Keratinocyte (primary cell): ENCODE results near the gene AGA. TPM values are rescaled to one million over a fixed set of nuclear protein-coding genes. Genes with fewer than 3 reads are reported as not detected.

ENCODE experiments used
- DNase-seq: peaks from one replicate; pipeline ENCODE4 v3.0.0-alpha.2; 2011; ENCODE audit warnings: low read depth, missing footprints, low spot score
- FAIRE-seq: peaks from 2 replicates; lab custom pipeline; 2011; peaks lifted over from hg19 to GRCh38; lab: Jason Lieb, UNC
- H2AFZ ChIP-seq: 2 replicates; pipeline ENCODE4 v1.6.0; 2012; ENCODE audit warnings: low read length, control low read depth, inconsistent platforms; ENCODE audit not compliant: control insufficient read depth
- H3K27ac ChIP-seq: 2 replicates; pipeline ENCODE4 v1.5.1; 2011; ENCODE audit warnings: low read length; ENCODE audit not compliant: control insufficient read depth, insufficient read depth
- H3K27me3 ChIP-seq: 3 replicates; pipeline ENCODE4 v1.6.0; 2011; ENCODE audit warnings: low read length; ENCODE audit not compliant: control insufficient read depth, insufficient read depth; ENCODE audit errors: extremely low read depth
- H3K36me3 ChIP-seq, 2 experiments: 2 replicates in 1 of 2; 3 replicates in 1 of 2; pipeline ENCODE4 v1.5.1; 2011; ENCODE audit warnings: low read length in 2 of 2, mild to moderate bottlenecking in 1 of 2; ENCODE audit not compliant: control insufficient read depth in 2 of 2, insufficient read depth in 2 of 2; ENCODE audit errors: extremely low read depth in 1 of 2
- H3K4me1 ChIP-seq: 3 replicates; pipeline ENCODE4 v1.5.1; 2011; ENCODE audit warnings: low read length; ENCODE audit not compliant: control insufficient read depth, insufficient read depth; ENCODE audit errors: extremely low read depth
- H3K4me2 ChIP-seq: 3 replicates; pipeline ENCODE4 v1.6.0; 2011; ENCODE audit warnings: low read depth, low read length; ENCODE audit not compliant: control insufficient read depth, insufficient read depth; ENCODE audit errors: extremely low read depth
- H3K4me3 ChIP-seq, 3 experiments: fragments of 200-600 bp in 1 of 3; sonication (generic) in 1 of 3; 2 replicates in 2 of 3; 3 replicates in 1 of 3; pipeline ENCODE4 v1.5.1; 2011 to 2016; ENCODE audit warnings: low read length in 3 of 3, mild to moderate bottlenecking in 3 of 3, control low read depth in 2 of 3, inconsistent platforms in 1 of 3, low read depth in 1 of 3, mixed read lengths in 1 of 3, mixed run types in 1 of 3, moderate library complexity in 1 of 3; ENCODE audit not compliant: control insufficient read depth in 2 of 3, insufficient read depth in 2 of 3; ENCODE audit errors: extremely low read depth in 1 of 3
- H3K79me2 ChIP-seq: 2 replicates; pipeline ENCODE4 v1.6.0; 2012; ENCODE audit warnings: low read length; ENCODE audit not compliant: control insufficient read depth, insufficient read depth
- H3K9ac ChIP-seq: 3 replicates; pipeline ENCODE4 v1.6.0; 2011; ENCODE audit warnings: low read length; ENCODE audit not compliant: control insufficient read depth, insufficient read depth; ENCODE audit errors: extremely low read depth
- H3K9me1 ChIP-seq: 3 replicates; pipeline ENCODE4 v1.6.0; 2011; ENCODE audit warnings: low read length; ENCODE audit not compliant: control insufficient read depth, insufficient read depth; ENCODE audit errors: extremely low read depth
- H3K9me3 ChIP-seq: 2 replicates; pipeline ENCODE4 v1.5.1; 2012; ENCODE audit warnings: low read depth, low read length; ENCODE audit not compliant: control insufficient read depth
- H4K20me1 ChIP-seq: 3 replicates; pipeline ENCODE4 v1.6.0; 2011; ENCODE audit warnings: low read length; ENCODE audit not compliant: control insufficient read depth, insufficient read depth; ENCODE audit errors: extremely low read depth
- EZH2 ChIP-seq: IDR thresholded peaks from one replicate; pipeline ENCODE4 v1.6.1; 2012; ENCODE audit warnings: inconsistent platforms, mild to moderate bottlenecking, low read length, moderate library complexity
- dilution Hi-C: fragments of 300-500 bp; cut with MboI; formaldehyde crosslinking; loops from one replicate; pipeline ENCODE4 v1.7.0; 2020; ENCODE audit warnings: low sequenced_read_pairs; ENCODE audit not compliant: extremely low pct_ligation_motif_present
- polyA plus RNA-seq, 5 experiments: library from polyadenylated mRNA; depleted of rRNA in 3 of 5; stranded (reverse) in 3 of 5; stranded (forward) in 1 of 5; unstranded in 1 of 5; fragments of >200 nt; gene quantifications; 1 replicate in 1 of 5; 2 replicates in 3 of 5; 3 replicates in 1 of 5; pipeline versions ENCODE4 v1.2.1 to v1.2.3, GENCODE V29; 2011 to 2012; ENCODE audit warnings: missing spikeins in 2 of 5, low read depth in 1 of 5, low replicate concordance in 1 of 5
- TF ChIP-seq, protein P1 (sequence below), 3 experiments: IDR thresholded peaks in 1 of 3; conservative IDR thresholded peaks in 1 of 3; optimal IDR thresholded peaks in 1 of 3; 2 replicates in 2 of 3; 3 replicates in 1 of 3; pipeline versions ENCODE3 to v1.5.1; 2011; ENCODE audit warnings: low read length in 3 of 3, mild to moderate bottlenecking in 3 of 3, moderate library complexity in 2 of 3, control low read depth in 1 of 3, inconsistent platforms in 1 of 3; ENCODE audit not compliant: insufficient read depth in 2 of 3; ENCODE audit errors: extremely low read depth in 1 of 3

AGA gene
- polyA plus RNA-seq, 1 donor (not counting 4 experiments of a cell fraction or from before 2014, with no cell fraction given): 16.7 TPM

DNA sequence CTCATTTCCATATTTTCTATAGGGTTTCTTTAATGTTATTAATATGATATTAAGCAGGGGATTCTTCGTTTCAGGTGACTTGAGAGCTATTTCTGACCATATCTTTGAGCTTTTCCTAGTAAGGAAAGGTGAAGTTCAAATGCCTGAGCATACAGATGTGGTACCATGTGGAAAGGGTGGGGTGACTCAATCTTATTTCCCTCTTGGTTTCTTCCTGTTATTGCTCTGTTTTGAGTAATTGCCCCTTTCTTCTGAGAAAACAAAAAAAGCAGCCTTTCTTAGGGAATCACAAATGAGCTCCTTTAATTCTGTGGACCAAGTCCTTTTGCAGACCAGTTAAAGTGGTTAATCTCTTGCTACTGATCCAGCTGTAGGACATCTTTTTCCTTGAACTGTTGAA is 41.0 kb upstream of the AGA start:
- no peak overlapping the region for H3K4me3 ChIP-seq
- no peaks in the 10 kb centered on the region for H3K36me3 ChIP-seq
- H3K4me2 ChIP-seq: no peak overlapping the region
- no peaks in the 10 kb centered on the region for H3K27me3 ChIP-seq
- peaks cover 36% of the 10 kb centered on the region for H3K4me1 ChIP-seq
- peak; percentile 13 for FAIRE-seq
- no peaks in the 10 kb centered on the region for H4K20me1 ChIP-seq
- dilution Hi-C loops: no loop called here
- no peak overlapping the region for H3K27ac ChIP-seq
- H3K79me2 ChIP-seq: no peaks in the 10 kb centered on the region
- H3K9ac ChIP-seq: no peak overlapping the region
- TF ChIP-seq EZH2: no peak
- TF ChIP-seq, protein P1, sequence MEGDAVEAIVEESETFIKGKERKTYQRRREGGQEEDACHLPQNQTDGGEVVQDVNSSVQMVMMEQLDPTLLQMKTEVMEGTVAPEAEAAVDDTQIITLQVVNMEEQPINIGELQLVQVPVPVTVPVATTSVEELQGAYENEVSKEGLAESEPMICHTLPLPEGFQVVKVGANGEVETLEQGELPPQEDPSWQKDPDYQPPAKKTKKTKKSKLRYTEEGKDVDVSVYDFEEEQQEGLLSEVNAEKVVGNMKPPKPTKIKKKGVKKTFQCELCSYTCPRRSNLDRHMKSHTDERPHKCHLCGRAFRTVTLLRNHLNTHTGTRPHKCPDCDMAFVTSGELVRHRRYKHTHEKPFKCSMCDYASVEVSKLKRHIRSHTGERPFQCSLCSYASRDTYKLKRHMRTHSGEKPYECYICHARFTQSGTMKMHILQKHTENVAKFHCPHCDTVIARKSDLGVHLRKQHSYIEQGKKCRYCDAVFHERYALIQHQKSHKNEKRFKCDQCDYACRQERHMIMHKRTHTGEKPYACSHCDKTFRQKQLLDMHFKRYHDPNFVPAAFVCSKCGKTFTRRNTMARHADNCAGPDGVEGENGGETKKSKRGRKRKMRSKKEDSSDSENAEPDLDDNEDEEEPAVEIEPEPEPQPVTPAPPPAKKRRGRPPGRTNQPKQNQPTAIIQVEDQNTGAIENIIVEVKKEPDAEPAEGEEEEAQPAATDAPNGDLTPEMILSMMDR (optimal IDR thresholded peaks at IDR 0.05 in 1 of 3, IDR thresholded peaks at IDR 0.05 in 1 of 3, conservative IDR thresholded peaks at IDR 0.05 in 1 of 3; ENCODE audit: extremely low read depth in 1 of 3, insufficient read depth in 2 of 3, low read length in 3 of 3): no peak
- DNase-seq: no peak
- H3K9me1 ChIP-seq: no peaks in the 10 kb centered on the region
- no peaks in the 10 kb centered on the region for H3K9me3 ChIP-seq
- H2AFZ ChIP-seq: peak overlapping the region; percentile 4

DNA sequence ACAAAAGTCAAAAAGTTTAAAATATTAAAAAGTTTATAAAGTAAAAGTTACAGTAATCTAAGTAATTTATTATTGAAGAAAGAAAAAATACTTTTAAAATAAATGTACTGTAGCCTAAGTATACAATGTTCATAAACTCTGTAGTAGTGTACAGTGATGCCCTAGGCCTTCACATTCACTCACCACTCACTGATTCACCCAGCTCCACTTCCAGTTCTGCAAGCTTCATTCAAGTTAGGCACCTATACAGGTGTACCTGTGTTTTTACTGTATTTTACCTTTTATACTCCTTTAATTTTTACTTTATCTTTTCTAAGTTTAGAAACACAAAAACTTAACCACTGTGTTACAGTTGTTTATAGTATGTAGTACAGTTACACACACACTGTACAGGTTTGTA is 40.1 kb upstream of the AGA start:
- H3K4me1 ChIP-seq: peaks cover 29% of the 10 kb centered on the region
- no peaks in the 10 kb centered on the region for H3K27me3 ChIP-seq
- no peaks in the 10 kb centered on the region for H3K79me2 ChIP-seq
- no peaks in the 10 kb centered on the region for H3K9me1 ChIP-seq
- no peak overlapping the region for H3K27ac ChIP-seq
- TF ChIP-seq, protein P1 (optimal IDR thresholded peaks at IDR 0.05 in 1 of 3, IDR thresholded peaks at IDR 0.05 in 1 of 3, conservative IDR thresholded peaks at IDR 0.05 in 1 of 3; ENCODE audit: extremely low read depth in 1 of 3, insufficient read depth in 2 of 3, low read length in 3 of 3): no peak
- TF ChIP-seq EZH2: no peak
- no peak overlapping the region for H3K9ac ChIP-seq
- no peak overlapping the region for H3K4me2 ChIP-seq
- FAIRE-seq (no peak), DNase-seq (no peak)
- dilution Hi-C loops: no loop called here
- H2AFZ ChIP-seq: no peak overlapping the region
- H4K20me1 ChIP-seq: no peaks in the 10 kb centered on the region
- H3K36me3 ChIP-seq: no peaks in the 10 kb centered on the region
- H3K9me3 ChIP-seq: no peaks in the 10 kb centered on the region
- H3K4me3 ChIP-seq: no peak overlapping the region
